Endothelial cell of umbilical vein (primary cell): ENCODE data around the gene RPSA. TPM values are rescaled to one million over a fixed set of nuclear protein-coding genes. Genes with fewer than 3 reads are reported as not detected.

Experiments used
- BruUV-seq: library from RNA; stranded (reverse); fragments of 400-500 nt; replicated peaks from 2 replicates; lab custom pipeline; 2021; lab: Mats Ljungman, UMichigan
- CTCF ChIA-PET: fragments of 300-600, 350-600 bp; sonication (Branson Sonifier 250); formaldehyde crosslinking; loops from one replicate; lab custom pipeline; 2021; ENCODE audit warnings: antibody characterized with exemption, inconsistent platforms; lab: Charles Lee
- POLR2A ChIA-PET: fragments of 300-600, 350-600 bp; sonication (Branson Sonifier 250); formaldehyde crosslinking; loops from one replicate; lab custom pipeline; 2021; ENCODE audit warnings: antibody characterized with exemption, inconsistent platforms; lab: Charles Lee
- DNase-seq: peaks from one replicate; pipeline ENCODE4 v3.0.0-alpha.2; 2011; ENCODE audit warnings: low read depth, low spot score
- FAIRE-seq: peaks from 2 replicates; lab custom pipeline; 2011; peaks lifted over from hg19 to GRCh38; lab: Jason Lieb, UNC
- H2AFZ ChIP-seq: 2 replicates; pipeline ENCODE4 v1.6.0; 2012; ENCODE audit warnings: low read depth, low read length, control low read depth, inconsistent platforms
- H3K27ac ChIP-seq: 2 replicates; pipeline ENCODE4 v1.5.1; 2011; ENCODE audit warnings: low read depth, mild to moderate bottlenecking, control low read depth, low read length, moderate library complexity; ENCODE audit not compliant: insufficient read depth
- H3K27me3 ChIP-seq, 2 experiments: 2 replicates each; pipeline versions ENCODE4 v1.6.0 to v1.6.1; 2011; ENCODE audit warnings: low read length in 2 of 2, mixed read lengths in 1 of 2; ENCODE audit not compliant: control insufficient read depth in 2 of 2, insufficient read depth in 2 of 2
- H3K36me3 ChIP-seq, 2 experiments: 2 replicates in 1 of 2; 3 replicates in 1 of 2; pipeline ENCODE4 v1.5.1; 2011; ENCODE audit warnings: low read length in 2 of 2, mild to moderate bottlenecking in 1 of 2, moderate library complexity in 1 of 2; ENCODE audit not compliant: control insufficient read depth in 2 of 2, insufficient read depth in 2 of 2; ENCODE audit errors: extremely low read depth in 1 of 2
- H3K4me1 ChIP-seq: 3 replicates; pipeline ENCODE4 v1.5.1; 2011; ENCODE audit warnings: mild to moderate bottlenecking, low read length; ENCODE audit not compliant: control insufficient read depth, insufficient read depth; ENCODE audit errors: extremely low read depth
- H3K4me2 ChIP-seq: 2 replicates; pipeline ENCODE4 v1.6.1; 2011; ENCODE audit warnings: low read length, control low read depth, mixed read lengths; ENCODE audit not compliant: insufficient read depth
- H3K4me3 ChIP-seq, 3 experiments: fragments of 200-600 bp in 1 of 3; sonication (generic), shearing (Covaris generic) in 1 of 3; replicated peaks in 1 of 3; 2 replicates each; pipeline ENCODE4 v1.5.1; 2011 to 2016; ENCODE audit warnings: control low read depth in 3 of 3, low read length in 3 of 3, mild to moderate bottlenecking in 2 of 3, inconsistent platforms in 1 of 3, low read depth in 1 of 3, moderate library complexity in 1 of 3; ENCODE audit not compliant: insufficient read depth in 1 of 3
- H3K79me2 ChIP-seq: 2 replicates; pipeline ENCODE4 v1.6.0; 2012; ENCODE audit warnings: low read length, inconsistent platforms; ENCODE audit not compliant: control insufficient read depth, insufficient read depth
- H3K9ac ChIP-seq: replicated peaks from 2 replicates; pipeline ENCODE3; 2011; ENCODE audit warnings: low read length, control low read depth; ENCODE audit not compliant: insufficient read depth; ENCODE audit errors: extremely low read depth
- H3K9me1 ChIP-seq: replicated peaks from 3 replicates; pipeline ENCODE4 v1.6.0; 2011; ENCODE audit warnings: mild to moderate bottlenecking, low read length; ENCODE audit not compliant: control insufficient read depth, insufficient read depth; ENCODE audit errors: extremely low read depth
- H3K9me3 ChIP-seq: replicated peaks from 2 replicates; pipeline ENCODE4 v1.5.1; 2012; ENCODE audit warnings: low read length, inconsistent platforms; ENCODE audit not compliant: control insufficient read depth, insufficient read depth
- H4K20me1 ChIP-seq: replicated peaks from 2 replicates; pipeline ENCODE3; 2011; ENCODE audit warnings: mild to moderate bottlenecking, low read length; ENCODE audit not compliant: control insufficient read depth, insufficient read depth; ENCODE audit errors: extremely low read depth
- EZH2 ChIP-seq: IDR thresholded peaks from 2 replicates; pipeline ENCODE4 v1.6.1; 2012; ENCODE audit warnings: borderline replicate concordance, low read depth, mild to moderate bottlenecking, moderate library complexity, low read length, inconsistent platforms; ENCODE audit not compliant: severe bottlenecking
- FOS ChIP-seq: IDR thresholded peaks from 2 replicates; pipeline ENCODE4 v1.6.1; 2011; ENCODE audit warnings: mild to moderate bottlenecking, low read length, moderate library complexity, borderline replicate concordance; ENCODE audit not compliant: insufficient read depth
- GATA2 ChIP-seq: IDR thresholded peaks from 2 replicates; pipeline ENCODE4 v1.7.0; 2011; ENCODE audit warnings: low read depth, mild to moderate bottlenecking, moderate library complexity, mixed read lengths, low read length; ENCODE audit not compliant: insufficient read length, insufficient read depth
- JUN ChIP-seq: IDR thresholded peaks from 2 replicates; pipeline ENCODE4 v1.6.1; 2011; ENCODE audit warnings: borderline replicate concordance, low read depth; ENCODE audit not compliant: insufficient read length, insufficient read depth
- MAX ChIP-seq: IDR thresholded peaks from 2 replicates; pipeline ENCODE4 v1.6.1; 2011; ENCODE audit not compliant: insufficient read depth, insufficient read length
- dilution Hi-C: fragments of 300-500 bp; cut with MboI; formaldehyde crosslinking; loops from one replicate; pipeline ENCODE4 v1.15.0; 2019; ENCODE audit warnings: low sequenced_read_pairs; ENCODE audit not compliant: extremely low pct_ligation_motif_present
- intact Hi-C: fragments of 100-400 bp; cut with micrococcal nuclease; formaldehyde crosslinking; loops from one replicate; pipeline ENCODE4 v1.10.0; 2022
- polyA plus RNA-seq, 4 experiments: library from polyadenylated mRNA; depleted of rRNA in 3 of 4; stranded (reverse) in 3 of 4; unstranded in 1 of 4; fragments of >200 nt; gene quantifications; 2 replicates each; pipeline versions ENCODE4 v1.2.1 to v1.2.3, GENCODE V29; 2011 to 2012; ENCODE audit warnings: missing spikeins in 1 of 4
- total RNA-seq: library from RNA; stranded (reverse); gene quantifications from 2 replicates; pipeline ENCODE4 v1.2.3, GENCODE V29; 2021
- TF ChIP-seq, protein P1 (sequence below), 2 donors: IDR thresholded peaks; 1 replicate in 1 of 2; 2 replicates in 1 of 2; pipeline ENCODE4 v1.5.1; 2011; ENCODE audit warnings: low read length in 2 of 2, mild to moderate bottlenecking in 2 of 2, moderate library complexity in 2 of 2, control low read depth in 1 of 2, inconsistent platforms in 1 of 2, low read depth in 1 of 2; ENCODE audit not compliant: insufficient read depth in 1 of 2; ENCODE audit errors: extremely low read depth in 1 of 2

Gene RPSA
- total and polyA plus RNA-seq, 2 donors (not counting 3 experiments of a cell fraction or from before 2014, with no cell fraction given), result 1,357 to 3,687 TPM

DNA sequence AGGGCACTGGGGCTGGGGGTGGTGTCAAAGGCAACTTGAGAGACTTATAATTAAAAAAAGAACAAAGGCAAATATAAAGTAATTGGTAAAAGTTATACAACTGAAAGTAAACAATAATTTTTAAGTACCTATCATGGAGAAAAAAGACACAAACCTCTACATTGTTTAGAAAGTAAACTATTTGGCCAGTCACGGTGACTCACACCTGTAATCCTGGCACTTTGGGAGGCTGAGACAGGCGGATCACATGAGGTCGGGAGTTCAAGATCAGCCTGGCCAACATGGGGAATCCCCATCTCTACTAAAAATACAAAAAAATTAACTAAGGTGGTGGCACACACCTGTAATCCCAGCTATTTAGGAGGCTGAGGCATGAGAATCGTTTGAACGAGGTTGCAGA, 25.8 kb downstream of the RPSA start:
- Histone ChIP-seq H3K36me3 (no peaks in the 10 kb centered on the region), H3K4me3 (no peak overlapping the region), H3K9ac (no peak overlapping the region), H3K4me1 (peaks cover 17% of the 10 kb centered on the region), H3K9me3 (no peaks in the 10 kb centered on the region), H4K20me1 (no peaks in the 10 kb centered on the region), H3K9me1 (no peaks in the 10 kb centered on the region), H3K27me3 (no peaks in the 10 kb centered on the region), H3K4me2 (no peak overlapping the region), H2AFZ (no peak overlapping the region), H3K79me2 (no peaks in the 10 kb centered on the region), H3K27ac (no peak overlapping the region)
- ChIA-PET CTCF (interaction anchor here (1.7 kb wide), 1 partner anchor 16 kb away, joined by 5 read pairs; no protein-coding TSS in a partner anchor), POLR2A (no interaction called here)
- no peak for TF ChIP-seq JUN
- no peak for TF ChIP-seq GATA2
- no peak for TF ChIP-seq EZH2
- TF ChIP-seq FOS, result no peak
- no peak for TF ChIP-seq MAX
- DNase-seq, result no peak
- no peak for FAIRE-seq
- no TSS peak for BruUV-seq
- dilution Hi-C loops, result no loop called here
- intact Hi-C loops, result no loop called here

GRCh38 chr3:39433642-39434041, 27.1 kb downstream of the RPSA start:
- H3K36me3 ChIP-seq, result no peaks in the 10 kb centered on the region
- CTCF ChIA-PET, result interaction anchor here (0.9 to 1.0 kb wide), 3 partner anchors 13 to 17 kb away, joined by 3 read pairs; no protein-coding TSS in a partner anchor

More at GRCh38 chr3:39433642-39434041, 27.1 kb downstream of the RPSA start:
- no peak overlapping the region for H3K9ac ChIP-seq
- intact Hi-C loops, result no loop called here
- peak; percentile 89 for FAIRE-seq
- no TSS peak for BruUV-seq
- H3K27me3 ChIP-seq, result no peaks in the 10 kb centered on the region
- no peaks in the 10 kb centered on the region for H3K79me2 ChIP-seq
- H3K4me1 ChIP-seq, result peaks cover 15% of the 10 kb centered on the region
- peak overlapping the region; percentile 4 for H3K4me2 ChIP-seq
- H4K20me1 ChIP-seq, result no peaks in the 10 kb centered on the region
- H3K9me1 ChIP-seq, result no peaks in the 10 kb centered on the region
- H3K27ac ChIP-seq, result no peak overlapping the region
- TF ChIP-seq, protein P1, sequence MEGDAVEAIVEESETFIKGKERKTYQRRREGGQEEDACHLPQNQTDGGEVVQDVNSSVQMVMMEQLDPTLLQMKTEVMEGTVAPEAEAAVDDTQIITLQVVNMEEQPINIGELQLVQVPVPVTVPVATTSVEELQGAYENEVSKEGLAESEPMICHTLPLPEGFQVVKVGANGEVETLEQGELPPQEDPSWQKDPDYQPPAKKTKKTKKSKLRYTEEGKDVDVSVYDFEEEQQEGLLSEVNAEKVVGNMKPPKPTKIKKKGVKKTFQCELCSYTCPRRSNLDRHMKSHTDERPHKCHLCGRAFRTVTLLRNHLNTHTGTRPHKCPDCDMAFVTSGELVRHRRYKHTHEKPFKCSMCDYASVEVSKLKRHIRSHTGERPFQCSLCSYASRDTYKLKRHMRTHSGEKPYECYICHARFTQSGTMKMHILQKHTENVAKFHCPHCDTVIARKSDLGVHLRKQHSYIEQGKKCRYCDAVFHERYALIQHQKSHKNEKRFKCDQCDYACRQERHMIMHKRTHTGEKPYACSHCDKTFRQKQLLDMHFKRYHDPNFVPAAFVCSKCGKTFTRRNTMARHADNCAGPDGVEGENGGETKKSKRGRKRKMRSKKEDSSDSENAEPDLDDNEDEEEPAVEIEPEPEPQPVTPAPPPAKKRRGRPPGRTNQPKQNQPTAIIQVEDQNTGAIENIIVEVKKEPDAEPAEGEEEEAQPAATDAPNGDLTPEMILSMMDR (IDR thresholded peaks at IDR 0.05; ENCODE audit: extremely low read depth in 1 of 2, insufficient read depth in 1 of 2, low read depth in 1 of 2, low read length in 2 of 2), result no peak
- no peak for TF ChIP-seq EZH2
- TF ChIP-seq FOS, result peak; percentile 35
- peak overlapping the region; percentile 15 for H2AFZ ChIP-seq
- H3K9me3 ChIP-seq, result no peaks in the 10 kb centered on the region
- POLR2A ChIA-PET, result no interaction called here
- dilution Hi-C loops, result no loop called here
- H3K4me3 ChIP-seq, result no peak overlapping the region
- DNase-seq, result peak; percentile 76
